Measurements from ENCODE around the gene BACE2. TPM values are rescaled to one million over a fixed set of nuclear protein-coding genes. Genes with fewer than 3 reads are reported as not detected.
A peak's percentile ranks its signal among the peaks of the same experiment; 100 is the strongest.

Gene BACE2
- total RNA-seq, 1 donor from 2014 or later = 64.8 TPM

GRCh38 chr21:41161428-41161827 lies 6.5 kb upstream of the BACE2 start:
- Histone ChIP-seq H3K36me3 (ENCODE audit: control insufficient read depth, insufficient read depth, low read length) (no peaks in the 10 kb centered on the region), H3K27me3 (ENCODE audit: control insufficient read depth, insufficient read depth, low read length) (peaks cover 2% of the 10 kb centered on the region), H3K4me3 (ENCODE audit: low read depth, low read length) (no peak overlapping the region)
- TF ChIP-seq CTCF (IDR thresholded peaks at IDR 0.05; ENCODE audit: insufficient read depth, low read length, severe bottlenecking) = no peak
- DNase-seq (ENCODE audit: low read depth) (no peak), FAIRE-seq (no peak)

- peaks cover 2% of the 10 kb centered on the region for H3K27me3 ChIP-seq (ENCODE audit: control insufficient read depth, insufficient read depth, low read length)
- DNase-seq (ENCODE audit: low read depth) = no peak
- peak; percentile 68 for FAIRE-seq
- no peaks in the 10 kb centered on the region for H3K36me3 ChIP-seq (ENCODE audit: control insufficient read depth, insufficient read depth, low read length)
- no peak for TF ChIP-seq CTCF (IDR thresholded peaks at IDR 0.05; ENCODE audit: insufficient read depth, low read length, severe bottlenecking)
- no peak overlapping the region for H3K4me3 ChIP-seq (ENCODE audit: low read depth, low read length)
These were observed 5.9 kb upstream of the BACE2 start for GRCh38 chr21:41162096-41162495.

GRCh38 chr21:41163091-41163490 lies 4.9 kb upstream of the BACE2 start:
- Histone ChIP-seq H3K4me3 (ENCODE audit: low read depth, low read length) (no peak overlapping the region), H3K27me3 (ENCODE audit: control insufficient read depth, insufficient read depth, low read length) (peaks cover 2% of the 10 kb centered on the region), H3K36me3 (ENCODE audit: control insufficient read depth, insufficient read depth, low read length) (no peaks in the 10 kb centered on the region)
- DNase-seq (ENCODE audit: low read depth) (no peak), FAIRE-seq (no peak)
- no peak for TF ChIP-seq CTCF (IDR thresholded peaks at IDR 0.05; ENCODE audit: insufficient read depth, low read length, severe bottlenecking)

- no peaks in the 10 kb centered on the region for H3K36me3 ChIP-seq (ENCODE audit: control insufficient read depth, insufficient read depth, low read length)
- FAIRE-seq = no peak
These were observed 3.9 kb upstream of the BACE2 start for GRCh38 chr21:41164052-41164451.

GRCh38 chr21:41164981-41165655 lies 2.8 kb upstream of the BACE2 start:
- peaks cover 2% of the 10 kb centered on the region for H3K27me3 ChIP-seq (ENCODE audit: control insufficient read depth, insufficient read depth, low read length)
- DNase-seq (ENCODE audit: low read depth) (peak; percentile 94), FAIRE-seq (peak; percentile 77)
- H3K4me3 ChIP-seq (ENCODE audit: low read depth, low read length) = no peak overlapping the region
- no peak for TF ChIP-seq CTCF (IDR thresholded peaks at IDR 0.05; ENCODE audit: insufficient read depth, low read length, severe bottlenecking)
- no peaks in the 10 kb centered on the region for H3K36me3 ChIP-seq (ENCODE audit: control insufficient read depth, insufficient read depth, low read length)

More at GRCh38 chr21:41164052-41164451, 3.9 kb upstream of the BACE2 start:
- no peak for TF ChIP-seq CTCF (IDR thresholded peaks at IDR 0.05; ENCODE audit: insufficient read depth, low read length, severe bottlenecking)
- Histone ChIP-seq H3K27me3 (ENCODE audit: control insufficient read depth, insufficient read depth, low read length) (peaks cover 2% of the 10 kb centered on the region), H3K4me3 (ENCODE audit: low read depth, low read length) (no peak overlapping the region)
- no peak for DNase-seq (ENCODE audit: low read depth)

- Histone ChIP-seq H3K36me3 (ENCODE audit: control insufficient read depth, insufficient read depth, low read length) (no peaks in the 10 kb centered on the region), H3K27me3 (ENCODE audit: control insufficient read depth, insufficient read depth, low read length) (no peaks in the 10 kb centered on the region), H3K4me3 (ENCODE audit: low read depth, low read length) (peak overlapping the region; percentile 71)
- DNase-seq (ENCODE audit: low read depth) = no peak
- no peak for TF ChIP-seq CTCF (IDR thresholded peaks at IDR 0.05; ENCODE audit: insufficient read depth, low read length, severe bottlenecking)
- no peak for FAIRE-seq
These were observed 1.1 kb upstream of the BACE2 start for GRCh38 chr21:41166884-41167283.

Measured in bronchial epithelial cell (primary cell).